CD4-positive, alpha-beta T cell treated with Interleukin-1 beta for 1 hour (primary cell): ENCODE results near the gene CCDC148.
A peak's percentile ranks its signal among the peaks of the same experiment; 100 is the strongest.

Experiments used
- DNase-seq, 2 donors: peaks; one replicate each; pipeline ENCODE4 v3.0.0-alpha.2; 2020 to 2022

Gene CCDC148

DNA sequence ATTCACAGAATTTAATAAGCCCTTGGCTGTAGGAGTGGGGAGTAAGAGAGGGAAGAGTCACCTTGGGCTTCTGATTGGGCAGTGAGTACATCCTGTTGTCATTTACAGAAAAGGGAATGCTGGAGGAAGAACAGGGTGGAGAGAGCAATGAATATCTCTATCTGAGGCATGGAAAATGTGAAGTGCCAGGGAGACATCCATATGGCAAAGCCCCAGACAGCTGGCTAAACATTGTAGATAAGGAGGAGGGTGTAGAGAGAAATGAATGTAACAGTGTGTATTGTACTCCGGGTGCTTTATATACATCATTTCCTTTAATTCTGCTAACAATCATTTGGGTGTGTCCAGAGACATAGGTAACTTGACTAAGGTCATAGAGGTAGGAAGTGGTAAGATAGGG is 251.3 kb downstream of the CCDC148 start:
- DNase-seq, result no peak

GRCh38 chr2:158204741-158205165 is 251.8 kb downstream of the CCDC148 start:
- no peak for DNase-seq

GRCh38 chr2:158202161-158202815 is 254.3 kb downstream of the CCDC148 start:
- DNase-seq, result no peak

GRCh38 chr2:158199928-158200650 is 256.5 kb downstream of the CCDC148 start:
- no peak for DNase-seq

- DNase-seq, result no peak
These were observed 258.6 kb downstream of the CCDC148 start for GRCh38 chr2:158197940-158198339.

DNA sequence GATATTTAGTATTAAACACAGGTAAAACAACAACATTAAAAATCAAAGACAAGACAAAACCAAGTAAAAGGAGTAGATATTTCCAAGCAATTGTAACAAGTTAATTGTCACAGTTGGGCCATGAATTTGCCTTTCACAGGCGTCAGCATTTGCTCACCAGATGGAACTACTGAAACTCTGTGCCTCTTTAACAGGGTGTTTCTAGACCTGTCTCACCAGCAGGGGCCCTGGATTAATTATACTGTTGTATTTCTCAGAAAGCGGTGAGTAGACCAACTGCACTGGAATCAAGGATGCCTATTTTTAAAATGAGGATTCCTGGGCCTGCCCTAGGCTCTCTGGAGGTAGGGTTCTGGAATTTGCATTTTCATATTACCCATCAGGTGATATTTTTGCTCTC is 262.3 kb downstream of the CCDC148 start:
- DNase-seq, result no peak

DNA sequence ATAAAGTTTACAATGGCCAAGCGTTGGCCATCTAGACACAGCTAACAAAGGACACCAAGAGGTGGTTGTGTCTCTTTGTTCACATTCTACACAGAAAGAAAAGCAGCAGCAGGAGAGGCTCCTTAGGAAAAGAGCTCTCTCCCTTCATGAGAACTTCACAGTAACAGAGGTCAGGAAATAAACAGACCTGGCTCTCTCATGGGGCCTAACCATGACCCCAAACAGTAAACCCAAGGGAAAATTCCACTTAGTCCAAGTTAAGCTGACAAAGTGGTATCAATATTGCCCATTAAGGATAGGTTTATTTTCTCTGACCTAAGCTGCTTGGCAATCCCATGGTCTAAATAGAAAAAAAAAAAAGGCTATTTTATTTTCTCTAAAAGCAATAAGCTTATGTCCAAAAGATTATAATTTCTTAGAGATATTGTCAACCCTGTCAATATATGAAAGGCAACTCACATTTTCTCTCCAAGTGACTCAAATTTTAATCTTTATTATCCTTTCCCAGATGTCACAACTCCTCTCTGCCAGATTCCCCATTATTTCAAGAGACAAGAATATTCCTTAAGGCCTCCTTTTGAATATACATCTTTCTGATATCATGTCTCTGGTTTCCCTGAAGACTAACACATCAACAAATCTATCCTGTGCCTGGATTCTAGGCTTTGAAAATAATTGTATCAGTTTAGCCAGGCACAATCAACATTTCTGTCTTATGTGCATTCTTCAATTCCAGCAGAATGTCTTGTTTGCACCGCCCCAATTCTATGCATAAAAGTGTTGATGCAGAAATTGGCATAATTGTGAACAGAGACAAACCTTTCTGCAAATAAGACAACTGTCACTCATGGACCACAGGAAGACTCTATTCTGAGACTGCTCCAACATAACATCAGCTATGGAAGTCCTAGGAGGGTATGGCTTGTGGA is 263.8 kb downstream of the CCDC148 start:
- DNase-seq, result no peak

DNA sequence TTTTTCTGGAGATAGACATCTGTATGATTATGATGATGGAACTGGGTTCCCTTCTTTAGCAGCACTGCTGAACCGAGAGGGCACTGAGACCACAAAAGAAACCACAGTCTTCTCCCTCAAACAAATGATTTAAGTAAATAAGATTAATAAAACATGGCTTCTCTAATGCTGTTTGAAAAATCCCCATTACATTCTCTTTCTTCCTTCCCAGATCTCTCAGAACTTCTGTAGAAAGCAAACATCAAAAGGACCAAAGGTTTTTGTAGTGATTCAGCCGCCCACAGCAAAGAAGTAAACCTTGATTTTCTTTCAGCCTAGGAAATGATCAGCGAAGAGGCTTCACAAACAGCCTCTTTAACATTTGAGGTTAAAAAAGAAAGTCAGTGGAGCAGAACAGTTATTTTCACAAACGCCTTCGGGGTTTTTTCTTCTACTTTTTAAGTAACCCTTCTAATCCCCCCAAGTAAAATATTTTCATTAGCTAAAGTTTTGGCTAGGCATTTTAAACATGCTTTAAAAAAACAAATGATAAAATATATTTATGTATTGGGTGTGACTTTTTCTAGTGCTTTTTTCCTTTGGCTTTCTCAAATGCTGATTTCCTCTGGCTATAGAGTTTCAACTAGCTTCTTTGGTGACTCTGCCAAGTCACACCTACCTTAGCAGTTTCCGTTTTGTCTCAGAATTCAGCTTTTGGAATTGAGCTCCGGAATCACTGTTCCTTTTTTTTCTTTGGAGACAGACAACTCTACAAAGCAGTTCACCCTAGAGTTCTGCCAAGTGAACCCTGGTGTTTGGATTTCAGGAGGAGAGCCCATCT is 265.3 kb downstream of the CCDC148 start:
- DNase-seq, result peak; percentile 24 to 26

DNA sequence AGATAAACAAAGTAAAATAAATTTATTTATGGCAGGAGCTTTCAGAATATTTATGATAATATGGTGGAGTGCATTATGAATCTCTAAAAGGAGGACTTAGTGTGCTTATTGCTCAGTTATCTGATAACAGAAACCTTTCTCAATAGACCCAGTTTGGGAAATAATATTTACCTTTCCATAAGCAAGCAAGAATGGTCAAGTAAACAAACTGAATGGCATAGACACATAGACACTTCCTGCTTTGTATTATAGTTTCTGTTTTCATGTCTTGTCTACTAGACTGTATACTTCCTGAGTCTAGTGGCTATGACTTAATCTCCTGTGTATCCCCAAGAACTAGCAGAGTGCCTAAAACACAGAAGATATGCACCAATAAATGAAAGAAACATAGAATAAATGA is 267.0 kb downstream of the CCDC148 start:
- DNase-seq, result no peak

DNA sequence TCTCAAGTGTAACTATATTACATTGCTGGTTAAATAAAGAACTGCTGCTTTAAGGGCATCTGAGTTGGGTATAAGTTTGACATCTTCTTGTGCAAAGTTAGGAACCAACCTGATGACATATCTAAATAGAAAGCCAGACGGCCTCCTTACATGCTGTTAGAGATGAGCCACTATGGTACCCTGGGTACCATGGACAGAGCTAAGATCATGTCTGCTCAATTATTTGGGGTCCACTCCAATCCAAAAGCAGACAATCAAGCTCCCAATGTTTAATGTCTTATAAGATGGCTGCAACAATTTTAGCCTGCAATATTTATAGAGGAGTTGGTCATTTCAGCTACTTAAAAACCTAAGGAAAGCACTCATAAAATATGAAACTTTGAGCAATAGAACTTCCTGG is 268.6 kb downstream of the CCDC148 start:
- DNase-seq, result no peak

DNA sequence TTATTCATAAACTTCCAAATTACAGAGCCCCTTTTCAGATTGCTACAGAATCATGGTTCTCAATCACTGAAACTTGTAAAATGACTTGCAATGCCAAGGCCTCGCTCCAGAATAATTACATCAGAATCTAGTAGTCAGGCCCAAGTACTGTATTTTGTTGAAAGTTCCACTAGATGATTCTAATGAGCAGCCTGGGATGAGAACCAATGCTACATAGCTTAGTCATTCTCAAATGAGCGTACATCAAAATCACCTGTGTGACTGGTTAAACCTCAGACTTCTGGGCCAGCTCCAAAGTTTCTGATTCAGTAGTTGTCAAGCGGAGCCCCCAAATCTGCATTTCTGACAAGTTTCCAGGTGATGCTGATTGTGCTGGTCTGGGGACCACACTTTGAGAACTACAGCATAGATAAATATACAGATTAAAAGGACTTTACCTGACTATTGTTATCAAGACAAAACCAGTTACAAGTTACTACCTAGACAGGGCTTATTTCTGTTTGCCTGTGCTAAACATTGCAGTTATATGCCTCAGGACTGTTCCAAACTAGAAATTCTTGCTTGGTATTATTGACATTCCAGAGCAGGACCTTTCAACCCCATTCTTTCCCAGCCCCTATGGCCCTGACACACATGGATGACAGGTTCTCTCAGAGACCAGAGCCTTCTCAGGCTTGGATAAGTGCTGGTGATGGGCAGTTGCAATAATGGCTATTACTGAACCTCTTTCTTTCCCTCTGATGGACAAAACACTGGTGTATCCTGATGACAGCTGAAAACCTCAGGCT is 271.8 kb downstream of the CCDC148 start:
- no peak for DNase-seq

GRCh38 chr2:158184001-158184400 is 272.6 kb downstream of the CCDC148 start:
- DNase-seq, result no peak

GRCh38 chr2:158182676-158183295 is 273.8 kb downstream of the CCDC148 start:
- no peak for DNase-seq

GRCh38 chr2:158181171-158181570 is 275.4 kb downstream of the CCDC148 start:
- no peak for DNase-seq

GRCh38 chr2:158179660-158180059 is 276.9 kb downstream of the CCDC148 start:
- DNase-seq, result no peak

DNA sequence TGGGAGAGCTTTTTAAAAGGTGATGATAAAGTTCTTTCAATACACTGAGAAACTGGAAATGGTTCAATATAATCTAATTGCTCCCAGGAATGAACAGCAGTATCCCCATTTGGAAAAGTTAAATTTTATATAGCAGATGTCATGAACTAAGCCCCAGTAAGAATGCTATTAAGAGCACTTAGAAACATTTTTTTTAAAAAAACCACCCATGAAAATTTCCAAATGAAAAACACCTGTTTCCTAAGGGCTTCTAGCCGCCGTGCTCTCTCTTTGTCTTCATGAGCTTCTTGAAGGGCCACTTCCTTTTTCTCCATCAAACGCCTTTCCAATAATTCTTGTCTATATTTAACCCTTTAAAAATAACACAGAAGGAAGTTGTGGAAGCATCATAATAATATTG is 277.9 kb downstream of the CCDC148 start:
- DNase-seq, result no peak

DNA sequence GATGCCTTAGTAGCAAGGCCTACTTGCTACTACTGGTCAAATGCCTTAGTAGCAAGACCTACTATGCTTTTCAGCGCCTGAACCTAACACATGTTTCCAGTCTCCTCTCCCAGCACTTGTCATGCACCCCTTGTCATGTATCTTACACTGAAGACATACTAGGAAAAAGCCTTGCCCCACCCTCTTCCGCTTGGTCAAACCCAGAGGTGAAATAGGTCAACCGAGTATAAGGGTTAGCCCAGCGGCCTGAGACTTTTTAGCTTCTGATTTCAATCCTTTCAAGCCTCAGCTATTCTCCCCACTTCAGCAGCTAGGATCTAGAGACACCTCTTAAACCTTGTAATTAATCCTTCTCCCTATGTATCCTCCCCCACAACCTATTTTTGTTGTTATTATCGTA is 281.6 kb downstream of the CCDC148 start:
- no peak for DNase-seq

DNA sequence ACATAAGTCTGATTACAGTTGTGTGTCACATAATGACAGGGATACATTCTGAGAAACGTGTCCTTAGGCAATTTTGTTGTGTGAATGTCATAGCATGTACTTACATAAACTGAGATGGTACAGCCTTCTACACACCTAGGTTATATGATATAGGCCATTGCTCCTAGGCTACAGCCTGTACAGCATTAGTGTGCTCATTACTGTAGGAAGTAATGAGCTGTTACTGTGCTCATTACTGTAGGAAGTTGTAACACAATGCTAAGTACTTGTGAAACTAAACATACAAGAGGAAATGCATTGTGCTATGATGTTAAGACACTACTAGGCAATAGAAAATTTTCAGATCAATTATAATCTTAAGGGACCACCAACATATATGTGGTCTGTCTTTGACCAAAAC is 282.1 kb downstream of the CCDC148 start:
- no peak for DNase-seq

DNA sequence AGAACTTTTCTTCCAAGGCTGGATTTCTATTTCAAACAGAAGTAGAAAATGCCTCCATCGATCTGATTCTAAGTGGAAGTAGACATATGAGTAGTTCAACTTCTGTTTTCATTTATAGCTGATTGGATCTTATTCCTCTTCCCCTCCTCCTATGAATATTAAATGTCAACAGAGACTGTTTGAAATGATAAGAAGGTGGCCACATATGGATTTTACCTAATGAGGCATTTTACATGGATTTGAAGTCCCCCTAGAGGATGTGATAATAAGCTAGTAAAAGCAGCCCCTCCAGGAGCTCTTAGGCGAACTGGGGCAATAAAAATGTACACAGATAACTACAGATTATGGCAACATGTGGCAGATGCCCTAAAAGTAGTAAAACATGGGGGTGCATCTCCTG is 283.8 kb downstream of the CCDC148 start:
- no peak for DNase-seq

GRCh38 chr2:158154596-158154995 is 302.0 kb downstream of the CCDC148 start:
- no peak for DNase-seq

DNA sequence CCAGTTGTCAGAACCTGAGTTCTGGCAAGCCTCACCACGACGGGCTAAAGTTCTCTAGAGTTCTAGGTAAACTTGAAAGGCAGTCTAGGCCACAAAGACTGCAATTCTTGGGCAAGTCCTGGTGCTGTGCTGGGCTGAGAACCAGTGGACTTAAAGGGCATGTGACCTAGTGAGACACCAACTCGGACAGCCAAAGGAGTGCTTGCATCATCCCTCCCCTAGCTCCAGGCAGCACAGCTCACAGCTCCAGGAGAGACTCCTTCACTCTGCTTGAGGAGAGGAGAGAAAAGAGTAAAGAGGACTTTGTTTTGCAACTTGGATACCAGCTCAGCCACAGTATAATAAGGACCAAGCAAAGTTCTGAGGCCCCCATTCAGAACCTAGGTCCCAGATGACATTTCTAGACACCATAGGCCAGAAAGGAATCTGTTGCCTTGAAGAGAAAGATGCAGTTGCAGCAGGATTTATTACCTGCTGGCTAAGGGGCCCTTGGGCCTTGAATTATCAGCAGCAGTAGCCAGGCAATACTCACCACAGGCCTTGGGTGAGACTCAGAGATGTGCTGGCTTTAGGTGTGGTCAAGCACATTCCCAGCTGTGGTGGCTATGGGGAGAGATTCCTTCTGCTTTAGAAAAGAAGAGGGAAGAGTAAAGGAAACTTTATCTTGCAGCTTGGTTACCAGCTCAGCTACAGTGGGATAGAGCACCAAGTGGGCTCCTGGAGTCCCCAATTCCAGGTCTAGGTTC is 303.1 kb downstream of the CCDC148 start:
- no peak for DNase-seq
